Heart right ventricle (tissue), 16 donors: ENCODE measurements around the gene FSTL3. TPM values are rescaled to one million over a fixed set of nuclear protein-coding genes. Genes with fewer than 3 reads are reported as not detected.

ENCODE experiments used
- ATAC-seq, 8 donors: fragments of 200-7000 bp; cut with Tn5 transposase; one replicate each; pipeline ENCODE4 v1.9.1; 2020; ENCODE audit warnings: mild to moderate bottlenecking in 8 of 8, moderate library complexity in 8 of 8, moderate number of reproducible peaks in 1 of 8
- DNase-seq, 2 donors: peaks; one replicate each; pipeline ENCODE4 v3.0.0-alpha.2; 2020
- H3K27ac ChIP-seq, 10 donors: fragments of 200-600 bp; sonication (generic) in 2 of 10; one replicate each; pipeline versions ENCODE4 v1.5.0 to v1.8.0; 2020 to 2022; ENCODE audit warnings: mild to moderate bottlenecking in 3 of 10
- H3K27me3 ChIP-seq, 7 donors: fragments of 200-600 bp; one replicate each; pipeline ENCODE4 v1.8.0; 2021 to 2022; ENCODE audit warnings: mild to moderate bottlenecking in 2 of 7
- H3K36me3 ChIP-seq, 9 donors: fragments of 200-600 bp; sonication (generic) in 1 of 9; one replicate each; pipeline versions ENCODE4 v1.5.0 to v1.8.0; 2020 to 2022; ENCODE audit warnings: mild to moderate bottlenecking in 2 of 9
- H3K4me1 ChIP-seq, 9 donors: fragments of 200-600 bp; sonication (generic) in 1 of 9; one replicate each; pipeline versions ENCODE4 v1.5.0 to v1.8.0; 2020 to 2022; ENCODE audit warnings: mild to moderate bottlenecking in 4 of 9
- H3K4me3 ChIP-seq, 10 donors: fragments of 200-600 bp; sonication (generic) in 2 of 10; one replicate each; pipeline versions ENCODE4 v1.5.0 to v1.8.0; 2020 to 2022; ENCODE audit warnings: mild to moderate bottlenecking in 7 of 10, moderate library complexity in 2 of 10
- H3K9me3 ChIP-seq, 11 donors: fragments of 200-600 bp in 10 of 11; sonication (generic) in 2 of 11; one replicate each; pipeline versions ENCODE4 v1.5.0 to v1.8.0; 2013 to 2022; ENCODE audit warnings: mild to moderate bottlenecking in 2 of 11, control low read depth in 1 of 11, moderate library complexity in 1 of 11
- CTCF ChIP-seq, 9 donors: fragments of 200-600 bp; sonication (generic) in 2 of 9; IDR thresholded peaks; one replicate each; pipeline versions ENCODE4 v1.5.0 to v1.8.0; 2021 to 2022; ENCODE audit warnings: antibody characterized with exemption in 9 of 9, mild to moderate bottlenecking in 5 of 9, moderate library complexity in 1 of 9
- WGBS, 2 donors: extraction: QIAGEN DNeasy Blood & Tissue Kit; methylation state at CpG; one replicate each; pipeline ENCODE4 v1.1.7; 2013; ENCODE audit warnings: inconsistent platforms in 1 of 2; 5-methylcytosine and 5-hydroxymethylcytosine counted together
- intact Hi-C, 10 donors: fragments of 100-400 bp; cut with DNase I; formaldehyde crosslinking; loops; one replicate each; pipeline versions ENCODE4 v1.11.1 to v1.14.2; 2022
- polyA plus RNA-seq, 2 donors: library from polyadenylated mRNA; stranded (reverse); fragments of 200-250 nt; gene quantifications; one replicate each; pipeline ENCODE4 v1.2.3, GENCODE V29; 2013
- total RNA-seq, 10 donors: library from RNA; stranded (reverse); fragmentation: NEBNext Ultra II Directional in 3 of 10; extraction: Animal tissue kit (Norgen Biotek cat#: 25700) in 3 of 10; gene quantifications; one replicate each; pipeline versions ENCODE4 v1.2.1 to v1.2.4, GENCODE V29; 2021 to 2023
- donor health status: Arrhythmogenic right ventricular cardiomyopathy.
- donor health status: ischemic (EF 13 %, LVEDD 7.1; RV severe dilation, severe dysfunction).
- donor health status: healthy with polysubstance abuse.
- donor health status: DM: no; HTN: yes; CAD: no.
- donor health status: DM: no; HTN: no; CAD: no.
- donor health status: ischemic (EF 25% LVEDD 6.9; RV normal size, moderate dysfunction).
- donor health status: ischemic (EF 25% LVEDD 5.7; RV mildly dilated, moderate dysfunction).
- donor health status: healthy.
- donor health status: DM: yes; HTN: yes; CAD: no.
- donor health status: Ischemic cardiomyopathy.
- donor health status: ischemic (EF 35%, LVEDD 5.7; RV mildly dilated, moderate dysfunction).
- donor health status: nonischemic (EF 11% LVEDD 7.7; RV severe dilation, severe dysfunction).
- donor health status: DM: yes; HTN: yes; CAD: no.
- donor health status: PGD.
- donor health status: ischemic (EF 29% LVEDD 5.4; RV normal size, mild dysfunction).
- donor health status: nonischemic (EF 23%, LVEDD 6.1; RV moderate dilation, normal function).

The FSTL3 gene
- total and polyA plus RNA-seq, 12 donors: 33.4 to 279 (median 84.7) TPM

- Histone ChIP-seq H3K4me1 (peaks cover 15 to 34% (median 21%) of the 10 kb centered on the region in 9 donors), H3K9me3 (no peaks in the 10 kb centered on the region), H3K4me3 (no peak overlapping the region), H3K27me3 (no peaks in the 10 kb centered on the region), H3K36me3 (peaks cover 0 to 53% (median 2%) of the 10 kb centered on the region in 9 donors), H3K27ac (no peak overlapping the region)
- DNase-seq: no peak
- peak in 2 of 9 donors; percentile 2 to 3 for TF ChIP-seq CTCF (IDR thresholded peaks at IDR 0.05)
- intact Hi-C loops: loop anchor here in 2 of 10 donors (5.0 to 10.0 kb wide), 2 partner anchors 95 to 98 kb away; partner anchors contain the start of gene CDC34 (in 2 of the 2)
- ATAC-seq: no peak
- WGBS, 2 donors: 89 to 90% methylated on average over 30 of the region's 30 CpGs
Measured at GRCh38 chr19:629961-630714, 46.1 kb upstream of the FSTL3 start.

- WGBS, 2 donors: 2 to 4% methylated on average over 35 of the region's 35 CpGs
- peaks cover 0 to 35% (median 0%) of the 10 kb centered on the region in 9 donors for H3K36me3 ChIP-seq
- peak overlapping the region; percentile 82 to 99 (median 92) for H3K4me3 ChIP-seq
- intact Hi-C loops: loop anchor here in 2 of 10 donors (2.0 to 10.0 kb wide), 3 partner anchors 24 to 100 kb away; partner anchors contain the start of gene CDC34 (in 2 of the 2)
- DNase-seq (no peak), ATAC-seq (peak in 7 of 8 donors; percentile 3 to 26 (median 7))
- peaks cover 15 to 34% (median 21%) of the 10 kb centered on the region in 9 donors for H3K4me1 ChIP-seq
- H3K9me3 ChIP-seq: no peaks in the 10 kb centered on the region
- no peak for TF ChIP-seq CTCF (IDR thresholded peaks at IDR 0.05)
- H3K27ac ChIP-seq: peak overlapping the region in 9 of 10 donors; percentile 75 to 89 (median 83)
- H3K27me3 ChIP-seq: no peaks in the 10 kb centered on the region
Measured at GRCh38 chr19:632579-633067, 43.6 kb upstream of the FSTL3 start.

- WGBS, 2 donors: 0% methylated on average over 57 to 67 of the region's 67 CpGs
- intact Hi-C loops: loop anchor here in 2 of 10 donors (2.0 to 10.0 kb wide), 3 partner anchors 24 to 101 kb away; partner anchors contain the start of gene CDC34 (in 2 of the 2)
- Histone ChIP-seq H3K4me1 (peaks cover 15 to 34% (median 21%) of the 10 kb centered on the region in 9 donors), H3K36me3 (peaks cover 0 to 29% (median 0%) of the 10 kb centered on the region in 9 donors), H3K9me3 (no peaks in the 10 kb centered on the region), H3K27ac (peak within 1 kb of the TSS in 9 of 10 donors; percentile 75 to 89 (median 83)), H3K4me3 (peak within 1 kb of the TSS; percentile 82 to 99 (median 92)), H3K27me3 (peaks cover 0 to 1% (median 0%) of the 10 kb centered on the region in 7 donors)
- ATAC-seq: peak; percentile 92 to 98 (median 98)
- peak in 6 of 9 donors; percentile 8 to 51 (median 26) for TF ChIP-seq CTCF (IDR thresholded peaks at IDR 0.05)
- peak; percentile 98 for DNase-seq
Measured at GRCh38 chr19:633068-633785, 43.0 kb upstream of the FSTL3 start, which contains the start of gene POLRMT. POLRMT (minus strand) TSS chr19:633537; CDS start chr19:633512, 25 bp downstream.
